Dedifferentiated amniotic fluid mesenchymal stem cell (primary cell): Measurements from ENCODE around the gene DIAPH2.

Source experiments
- DNase-seq: peaks from one replicate; pipeline ENCODE4 v3.0.0-alpha.2; 2016; ENCODE audit errors: extremely low spot score

Gene DIAPH2

GRCh38 chrX:97050392-97050791, 365.8 kb downstream of the DIAPH2 start:
- DNase-seq, result no peak

DNA sequence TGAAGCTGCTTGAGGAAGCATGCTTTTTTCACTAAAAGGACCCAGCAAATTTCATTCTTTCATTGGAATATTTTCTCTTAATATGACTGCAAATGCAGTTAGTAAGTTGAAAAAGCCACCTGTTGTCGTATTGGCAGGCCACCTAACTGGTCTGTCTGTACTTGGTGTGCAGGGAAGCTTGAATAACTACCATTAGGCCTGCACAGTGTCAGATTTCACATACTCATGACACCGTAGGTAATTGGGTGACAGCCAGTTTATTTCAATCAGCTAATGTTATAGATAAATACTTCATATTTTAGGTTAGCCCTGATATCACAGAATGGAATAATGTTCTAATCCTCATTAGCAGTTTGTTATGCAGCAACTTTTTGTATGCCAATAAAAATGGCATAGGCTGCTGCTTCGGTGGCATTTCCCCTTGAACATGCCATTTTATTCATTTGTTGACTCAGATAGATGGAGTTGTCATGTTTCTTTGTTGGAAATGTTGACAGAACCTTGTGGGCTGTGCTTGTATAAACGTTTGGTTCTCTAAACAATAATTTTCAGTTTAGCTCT, 372.8 kb downstream of the DIAPH2 start:
- DNase-seq, result no peak

GRCh38 chrX:97060020-97060419, 375.4 kb downstream of the DIAPH2 start:
- no peak for DNase-seq

- no peak for DNase-seq
These were observed 380.4 kb downstream of the DIAPH2 start for GRCh38 chrX:97065066-97065465.

DNA sequence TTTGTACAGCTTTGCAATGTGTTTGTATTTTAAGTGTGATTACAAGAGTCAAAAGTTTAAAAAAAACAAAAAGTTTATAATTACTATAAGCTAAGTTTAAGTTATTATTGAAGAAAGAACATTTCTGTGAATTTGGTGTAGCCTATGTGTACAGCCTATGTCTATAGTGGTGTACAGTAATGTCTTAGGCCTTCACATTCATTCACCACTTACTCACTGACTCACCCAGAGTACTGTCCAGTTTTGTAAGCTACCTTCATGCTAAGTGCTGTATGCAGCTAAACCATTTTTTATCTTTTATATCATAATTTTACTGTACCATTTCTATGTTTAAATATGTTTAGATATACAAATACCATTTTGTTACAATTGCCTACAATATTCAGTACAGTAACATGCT, 381.3 kb downstream of the DIAPH2 start:
- no peak for DNase-seq

DNA sequence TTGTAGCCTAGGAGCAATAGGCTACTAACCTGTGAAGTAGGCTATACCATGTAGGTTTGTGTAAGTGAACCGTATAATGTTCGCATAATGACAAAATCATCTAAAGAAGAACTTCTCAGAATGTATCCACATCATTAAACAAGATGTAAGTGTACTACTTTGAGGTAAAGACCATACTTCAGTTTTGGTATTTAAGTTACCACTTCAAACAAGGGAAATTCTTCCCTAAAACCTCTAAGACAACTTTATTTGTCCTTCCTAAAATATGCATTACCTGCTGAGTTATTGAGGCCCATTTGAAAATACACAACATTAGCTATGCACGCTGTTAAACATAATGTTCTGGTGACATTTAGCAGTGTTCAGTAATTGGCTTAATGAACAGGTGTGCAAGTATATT, 381.7 kb downstream of the DIAPH2 start:
- DNase-seq, result no peak

DNA sequence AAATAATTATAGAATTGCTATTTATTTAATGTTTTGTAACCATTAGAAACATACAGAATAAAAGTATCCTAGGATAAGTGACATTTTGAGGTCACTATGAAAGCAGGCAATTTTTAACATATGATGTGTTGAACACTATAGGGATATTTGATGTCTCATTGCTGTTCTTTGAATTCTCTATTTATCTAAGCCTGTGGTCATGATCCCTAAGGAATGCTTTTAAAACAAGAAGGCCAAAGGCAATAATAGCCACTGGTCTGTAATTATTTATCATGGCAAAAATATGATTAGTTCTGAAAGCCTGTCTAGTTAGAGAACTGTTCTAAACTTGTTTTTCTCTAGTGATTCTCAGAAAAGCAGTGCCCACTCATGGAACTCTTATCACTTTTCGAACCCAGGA, 385.7 kb downstream of the DIAPH2 start:
- DNase-seq, result no peak

DNA sequence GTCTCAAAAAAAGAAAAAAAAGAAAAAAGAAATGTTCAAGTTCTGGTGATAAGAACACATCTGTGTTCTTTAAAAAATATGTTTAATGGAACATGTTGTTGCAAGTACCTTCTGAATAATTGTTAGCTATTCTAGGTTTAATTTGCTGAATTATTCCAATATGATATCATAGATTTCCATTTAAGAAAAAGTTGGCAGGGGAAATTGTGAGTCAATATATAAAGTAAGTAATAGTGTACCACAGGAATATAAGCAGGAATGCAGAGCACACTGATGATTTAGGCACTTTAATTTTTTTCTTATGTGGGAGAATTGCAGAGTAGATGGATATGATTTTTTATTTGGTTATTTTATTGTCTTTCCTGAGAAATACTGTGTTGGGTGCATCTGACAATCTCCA, 389.8 kb downstream of the DIAPH2 start:
- peak; percentile 69 for DNase-seq

DNA sequence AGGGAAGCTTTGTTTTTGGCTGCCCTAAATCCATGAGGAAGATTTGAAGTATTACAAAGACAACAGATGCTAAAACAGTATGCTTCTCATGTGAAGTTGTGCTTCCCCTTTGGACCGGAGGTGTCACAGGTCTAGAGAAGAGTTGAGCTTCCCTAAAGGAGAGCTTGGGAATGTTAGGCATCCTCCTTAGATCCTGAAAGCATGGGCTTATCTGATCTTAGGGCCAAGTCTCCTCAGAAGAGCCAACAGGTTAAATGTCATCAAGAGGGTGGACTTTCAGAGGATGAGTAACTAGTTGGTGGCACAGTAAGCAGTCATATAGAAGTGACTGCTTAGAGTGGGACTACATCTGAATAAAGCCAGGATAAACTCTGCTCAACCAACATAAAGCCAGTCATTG, 404.5 kb downstream of the DIAPH2 start:
- no peak for DNase-seq

DNA sequence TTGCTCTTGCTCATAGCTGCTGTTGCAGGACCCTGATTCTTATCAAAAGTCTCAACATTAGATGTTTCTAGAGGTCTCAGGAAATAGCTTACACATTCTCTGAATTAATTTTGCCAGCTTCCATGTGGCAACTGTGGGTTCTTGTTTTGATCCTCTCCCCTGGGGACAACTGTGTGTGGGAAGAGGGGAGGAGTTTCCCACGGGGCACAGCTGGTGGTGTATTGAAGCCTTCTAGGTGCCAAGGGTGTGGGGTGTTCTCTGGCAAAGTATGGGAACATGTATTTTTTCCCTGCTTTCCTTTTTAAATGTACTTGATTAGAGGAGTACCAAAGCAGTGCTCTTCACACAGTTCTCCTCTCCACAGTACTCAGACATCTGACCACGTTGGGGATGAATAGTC, 411.7 kb downstream of the DIAPH2 start:
- no peak for DNase-seq

- no peak for DNase-seq
These were observed 418.3 kb downstream of the DIAPH2 start for GRCh38 chrX:97102938-97103337.

DNA sequence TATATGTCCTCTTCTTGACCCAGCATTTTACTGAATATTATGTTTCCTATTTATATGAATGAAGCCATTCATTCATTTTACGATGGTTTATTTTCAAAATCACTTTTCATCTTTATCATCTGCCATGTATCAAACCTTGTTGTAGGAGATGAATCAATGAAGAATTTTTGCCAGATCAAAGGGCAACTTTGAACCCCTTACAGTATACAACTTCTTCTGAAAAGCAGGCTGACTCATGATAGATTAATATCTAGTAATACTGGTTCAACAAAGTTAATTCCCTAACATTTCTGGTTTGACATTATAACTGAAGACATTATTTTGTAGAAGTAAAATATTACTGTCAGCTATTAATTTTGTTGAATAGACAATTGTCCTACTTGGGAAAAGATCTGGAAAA, 425.1 kb downstream of the DIAPH2 start:
- no peak for DNase-seq

DNA sequence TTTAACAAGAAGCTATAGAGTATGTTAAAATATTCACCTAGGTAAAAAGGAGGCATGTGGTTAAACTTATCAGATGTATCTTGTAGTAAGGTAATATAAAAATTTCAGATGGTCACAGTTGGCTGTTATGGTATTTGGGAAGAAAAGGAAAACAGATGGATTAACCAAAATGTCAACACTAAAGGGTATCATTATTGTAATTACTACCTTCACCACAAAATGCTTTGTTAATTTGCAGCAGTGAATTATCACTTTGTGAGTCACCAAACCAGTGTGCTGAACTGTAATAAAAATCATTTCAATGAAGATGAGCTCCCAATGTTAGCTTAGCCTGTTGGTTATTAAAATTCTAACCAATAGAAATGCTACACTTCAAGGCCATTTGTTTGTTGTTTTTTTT, 432.9 kb downstream of the DIAPH2 start:
- DNase-seq, result no peak

DNA sequence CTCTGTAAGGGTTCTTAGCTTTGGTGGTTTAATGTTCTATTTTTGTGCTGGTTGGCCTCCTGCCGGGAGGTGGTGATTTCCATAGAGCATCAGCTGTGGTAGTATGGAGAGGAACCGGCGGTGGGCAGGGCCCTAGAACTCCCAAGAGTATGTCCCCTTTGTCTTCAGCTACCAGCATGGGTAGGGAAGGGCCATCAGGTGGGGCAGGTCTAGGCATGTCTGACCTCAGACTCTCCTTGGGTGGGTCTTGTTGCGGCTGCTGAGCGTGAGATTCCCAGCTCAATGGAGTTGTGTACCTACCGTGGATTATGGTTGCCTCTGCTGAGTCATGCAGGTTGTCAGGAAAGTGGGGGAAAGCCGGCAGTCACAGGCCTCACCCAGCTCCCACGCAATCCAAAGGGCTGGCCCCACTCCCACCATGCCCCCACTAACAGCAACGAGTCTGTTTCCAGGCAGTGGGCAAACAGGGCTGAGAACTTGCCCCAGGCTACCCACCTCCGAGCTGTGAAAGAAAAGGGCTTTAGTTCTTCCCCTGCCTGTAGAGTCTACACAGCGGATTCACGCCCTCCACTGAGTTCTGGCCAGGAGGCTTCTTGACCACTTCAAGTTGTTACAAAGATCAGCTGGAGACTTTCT, 434.9 kb downstream of the DIAPH2 start:
- DNase-seq, result no peak

GRCh38 chrX:97123001-97123400, 438.4 kb downstream of the DIAPH2 start:
- no peak for DNase-seq

DNA sequence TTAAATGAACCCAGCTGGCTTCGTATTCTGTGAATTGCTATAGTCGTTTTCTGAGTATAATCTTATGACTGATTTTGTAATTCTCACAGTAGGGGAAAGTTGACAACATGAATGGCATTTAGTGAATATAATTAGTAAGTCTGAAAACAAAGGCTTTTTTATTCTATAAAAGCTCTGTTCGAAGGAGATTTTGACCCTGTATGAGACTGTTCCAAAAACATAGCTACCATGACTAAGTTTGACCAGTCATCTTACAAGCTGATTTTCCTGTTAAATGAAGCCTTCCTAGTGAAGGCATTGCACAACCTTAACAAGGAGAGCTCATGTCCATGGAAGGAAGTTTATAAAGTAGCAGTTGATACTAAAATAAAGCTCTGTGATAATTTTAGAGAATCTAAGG, 441.4 kb downstream of the DIAPH2 start:
- no peak for DNase-seq

DNA sequence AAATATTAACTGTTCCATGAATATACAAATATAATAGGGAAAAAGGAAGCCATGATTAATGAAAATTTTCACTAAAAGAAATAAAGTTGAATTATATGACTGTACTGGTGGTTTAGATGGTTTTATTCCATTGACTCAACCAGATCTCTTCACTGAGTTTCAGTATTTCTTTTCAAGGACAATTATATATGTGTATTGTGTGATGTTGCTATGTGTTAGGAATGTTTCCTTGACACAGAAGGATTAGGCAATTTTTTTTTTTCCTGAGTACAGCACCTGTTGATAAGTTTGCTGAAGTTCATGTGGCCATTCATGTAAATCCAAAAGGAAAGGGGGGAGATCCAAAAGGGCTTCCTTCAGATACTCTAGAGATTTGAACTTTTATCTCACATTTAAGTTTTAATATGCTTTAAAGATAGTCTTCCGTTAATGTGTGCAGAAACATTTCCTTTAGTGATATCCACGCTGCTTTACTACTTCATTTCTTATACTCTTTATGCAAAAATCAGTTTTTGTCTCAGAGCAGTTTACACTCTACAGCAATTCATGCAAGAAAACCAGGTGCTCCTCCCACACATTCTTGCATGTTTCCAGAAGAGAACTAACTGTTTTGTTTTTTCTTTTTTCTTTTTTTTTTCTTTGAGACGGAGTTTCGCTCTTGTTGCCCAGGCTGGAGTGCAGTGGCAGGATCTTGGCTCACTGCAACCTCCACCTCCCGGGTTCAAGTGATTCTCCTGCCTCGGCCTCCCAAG, 448.2 kb downstream of the DIAPH2 start:
- DNase-seq, result no peak

DNA sequence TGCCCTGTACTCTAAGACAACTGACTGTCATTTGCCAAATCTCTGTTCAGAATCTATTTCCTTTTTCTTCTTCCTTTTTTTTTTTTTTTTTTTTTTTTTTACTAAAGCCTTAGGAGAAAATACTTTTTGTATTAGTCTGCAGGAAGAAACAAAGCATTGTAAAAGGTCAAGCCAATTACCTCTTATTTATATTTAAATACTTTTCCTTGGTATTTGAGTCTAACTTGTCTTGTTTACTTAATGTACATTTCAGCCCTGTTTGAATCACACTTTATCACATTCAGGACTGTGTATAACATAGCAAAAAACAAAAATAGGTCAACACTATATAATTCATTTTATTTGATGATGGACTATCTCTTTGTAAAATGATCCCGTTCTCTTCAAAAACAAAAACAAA, 461.3 kb downstream of the DIAPH2 start:
- no peak for DNase-seq

DNA sequence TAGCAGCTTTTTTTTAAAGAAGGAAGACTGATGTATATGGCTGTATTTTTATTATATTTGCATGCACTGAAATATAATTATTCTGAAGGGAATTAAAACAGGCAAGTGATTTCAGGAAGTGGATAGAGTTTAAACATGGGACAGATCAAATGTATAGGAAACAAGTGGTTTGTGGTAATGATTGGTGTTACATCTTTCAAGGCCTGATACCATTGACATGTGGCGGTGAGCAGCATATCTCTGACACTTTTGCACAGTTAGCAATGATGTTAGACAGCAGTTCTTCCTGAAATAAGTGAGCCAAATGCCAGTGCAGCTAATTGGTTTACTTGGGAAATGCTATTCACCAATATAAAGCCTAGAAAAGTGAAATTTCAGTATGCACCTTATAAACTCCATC, 471.2 kb downstream of the DIAPH2 start:
- DNase-seq, result no peak

DNA sequence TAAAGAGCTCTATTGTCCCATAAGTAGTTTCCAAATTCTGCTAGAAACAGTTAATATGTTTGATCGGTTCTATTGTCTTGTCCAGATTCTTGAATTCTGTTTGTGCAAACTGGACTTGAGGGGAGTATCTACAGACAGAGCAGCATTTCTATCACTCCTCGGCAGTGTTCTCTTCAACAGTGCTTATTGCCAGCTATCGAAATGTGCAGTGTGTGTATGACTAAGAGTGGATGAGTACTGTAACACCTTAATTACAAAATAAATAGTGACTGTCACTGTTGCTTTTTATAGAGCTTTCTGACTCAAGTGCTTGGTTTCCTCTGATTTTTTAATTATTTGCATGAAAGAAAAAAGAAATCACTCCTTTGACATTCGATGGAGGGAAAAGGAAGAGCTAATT, 473.6 kb downstream of the DIAPH2 start:
- DNase-seq, result no peak

DNA sequence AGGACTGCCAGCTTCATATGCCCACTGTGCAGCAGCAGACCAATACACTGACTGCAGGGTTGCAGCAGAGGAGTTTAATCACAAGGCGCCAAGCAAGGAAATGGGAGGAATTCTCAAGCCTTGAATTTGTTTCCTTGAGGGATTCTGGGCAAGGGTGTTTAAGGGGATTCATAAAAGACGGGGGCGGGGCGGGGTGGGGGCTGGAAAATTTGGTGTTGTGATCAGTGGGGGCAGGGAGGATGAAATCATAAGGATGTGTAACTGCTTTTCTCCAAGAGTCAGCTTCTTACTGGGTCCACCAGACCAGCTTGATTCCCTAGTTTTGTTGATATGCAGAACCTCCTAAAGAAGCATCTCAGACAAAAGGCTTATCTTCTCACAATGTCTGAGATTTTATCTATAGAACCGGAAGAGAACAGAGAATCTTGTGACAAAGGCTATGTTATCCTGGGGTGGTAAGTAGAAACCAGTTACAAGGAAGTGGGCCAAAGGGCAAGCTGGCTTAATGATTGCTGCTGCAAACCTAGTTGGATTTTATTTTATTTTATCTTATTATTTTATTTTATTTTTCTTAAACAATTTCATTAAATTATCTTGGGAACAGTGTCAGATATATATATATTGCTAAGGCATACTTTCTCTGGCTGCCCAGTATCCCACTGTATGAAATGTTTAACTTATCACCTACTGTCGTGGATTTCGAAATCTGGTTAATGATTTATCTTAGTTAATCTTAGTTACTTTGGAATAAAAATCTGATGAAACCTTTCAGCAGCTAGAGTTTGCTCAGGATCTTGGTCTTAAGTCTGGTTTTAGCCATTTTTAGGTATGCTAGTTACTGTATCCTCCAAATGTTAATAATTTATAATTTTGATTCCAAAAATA, 475.5 kb downstream of the DIAPH2 start:
- DNase-seq, result no peak

DNA sequence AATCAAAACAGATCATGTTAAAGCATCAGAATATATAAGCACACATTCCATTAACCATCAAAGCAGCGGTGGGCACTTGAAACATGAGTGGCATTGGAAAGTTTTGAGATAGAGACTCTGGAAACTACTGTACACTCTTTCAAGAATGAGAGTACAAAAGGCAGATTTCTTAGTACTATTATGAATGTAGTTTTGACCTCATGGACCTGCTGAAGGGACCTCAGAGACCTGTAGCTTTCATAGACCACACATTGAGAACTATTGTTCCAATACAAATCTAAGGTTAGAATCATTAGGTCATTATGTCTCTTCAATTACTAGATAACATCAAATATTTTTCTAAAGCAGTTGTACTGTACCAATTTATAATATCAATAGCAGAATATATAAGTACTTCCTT, 482.7 kb downstream of the DIAPH2 start:
- no peak for DNase-seq
